OCI-LY1 (cell line): ENCODE results near the gene RBM20.
"Not testable (repeated sequence)": the region's sequence is repeated elsewhere in the genome, so short reads cannot be mapped to it uniquely, and the experiment has no call there.

Experiments
- EZH2 ChIP-seq: fragments of 200-600 bp; sonication (generic), shearing (Covaris generic); IDR thresholded peaks from 2 replicates; pipeline ENCODE4 v1.8.0; 2017; ENCODE audit warnings: borderline replicate concordance, mixed run types, mild to moderate bottlenecking, antibody characterized with exemption, low read length, moderate library complexity, mixed read lengths
- TF ChIP-seq, protein P1 (sequence below): fragments of 200-600 bp; sonication (generic), shearing (Covaris generic); IDR thresholded peaks from 2 replicates; pipeline ENCODE4 v1.5.1; 2017; ENCODE audit warnings: mild to moderate bottlenecking, antibody characterized with exemption, low read length, moderate library complexity, mixed read lengths

DNA sequence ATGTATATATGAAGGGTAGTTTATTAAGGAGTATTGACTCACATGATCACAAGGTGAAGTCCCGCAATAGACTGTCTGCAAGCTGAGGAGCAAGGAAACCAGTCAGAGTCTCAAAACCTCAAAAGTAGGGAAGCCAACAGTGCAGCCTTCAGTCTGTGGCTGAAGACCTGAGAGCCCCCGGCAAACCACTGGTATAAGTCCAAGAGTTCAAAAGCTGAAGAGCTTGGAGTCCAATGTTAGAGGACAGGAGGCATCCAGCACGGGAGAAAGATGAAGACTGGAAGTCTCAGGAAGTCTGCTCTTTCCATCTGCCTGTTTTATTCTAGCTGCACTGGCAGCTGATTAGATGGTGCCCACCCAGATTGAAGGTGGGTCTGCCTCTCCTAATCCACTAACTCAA is 33.4 kb upstream of the RBM20 start:
- TF ChIP-seq, protein P1, sequence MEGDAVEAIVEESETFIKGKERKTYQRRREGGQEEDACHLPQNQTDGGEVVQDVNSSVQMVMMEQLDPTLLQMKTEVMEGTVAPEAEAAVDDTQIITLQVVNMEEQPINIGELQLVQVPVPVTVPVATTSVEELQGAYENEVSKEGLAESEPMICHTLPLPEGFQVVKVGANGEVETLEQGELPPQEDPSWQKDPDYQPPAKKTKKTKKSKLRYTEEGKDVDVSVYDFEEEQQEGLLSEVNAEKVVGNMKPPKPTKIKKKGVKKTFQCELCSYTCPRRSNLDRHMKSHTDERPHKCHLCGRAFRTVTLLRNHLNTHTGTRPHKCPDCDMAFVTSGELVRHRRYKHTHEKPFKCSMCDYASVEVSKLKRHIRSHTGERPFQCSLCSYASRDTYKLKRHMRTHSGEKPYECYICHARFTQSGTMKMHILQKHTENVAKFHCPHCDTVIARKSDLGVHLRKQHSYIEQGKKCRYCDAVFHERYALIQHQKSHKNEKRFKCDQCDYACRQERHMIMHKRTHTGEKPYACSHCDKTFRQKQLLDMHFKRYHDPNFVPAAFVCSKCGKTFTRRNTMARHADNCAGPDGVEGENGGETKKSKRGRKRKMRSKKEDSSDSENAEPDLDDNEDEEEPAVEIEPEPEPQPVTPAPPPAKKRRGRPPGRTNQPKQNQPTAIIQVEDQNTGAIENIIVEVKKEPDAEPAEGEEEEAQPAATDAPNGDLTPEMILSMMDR = not testable (repeated sequence)
- TF ChIP-seq EZH2 = not testable (repeated sequence)
